CD4-positive, alpha-beta T cell treated with Interleukin-6 at 100 ng/mL for 8 hours (primary cell): ENCODE measurements around the gene PHF11.
"Not testable (repeated sequence)": the region's sequence is repeated elsewhere in the genome, so short reads cannot be mapped to it uniquely, and the experiment has no call there.

Experiments
- DNase-seq: peaks from one replicate; pipeline ENCODE4 v3.0.0-alpha.2; 2020; ENCODE audit warnings: mixed read lengths, low spot score

Gene PHF11

GRCh38 chr13:49546561-49546960 is 50.8 kb downstream of the PHF11 start:
- no peak for DNase-seq

GRCh38 chr13:49549289-49549688 is 53.5 kb downstream of the PHF11 start:
- DNase-seq, result no peak

- no peak for DNase-seq
These were observed 55.3 kb downstream of the PHF11 start for GRCh38 chr13:49550942-49551644.

- DNase-seq, result no peak
These were observed 58.1 kb downstream of the PHF11 start for GRCh38 chr13:49553888-49554287.

GRCh38 chr13:49554387-49554786 is 58.6 kb downstream of the PHF11 start:
- no peak for DNase-seq

DNA sequence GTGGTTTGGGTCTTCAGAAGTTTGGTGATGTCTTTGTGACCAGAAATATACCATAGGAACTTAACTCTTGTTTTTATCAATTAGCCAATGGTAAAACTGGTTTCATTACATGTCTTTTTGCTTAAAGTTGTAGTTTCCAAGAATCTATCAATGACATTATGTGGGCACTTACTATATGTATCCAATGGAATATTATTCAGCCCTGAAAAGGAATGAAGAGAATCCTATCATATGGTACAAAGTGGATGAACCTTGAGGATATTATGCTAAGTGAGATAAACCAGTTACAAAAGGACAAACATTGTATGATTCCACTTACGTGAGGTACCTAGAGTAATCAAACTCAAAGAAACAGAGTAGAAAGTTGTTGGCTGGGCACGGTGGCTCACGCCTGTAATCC is 63.3 kb downstream of the PHF11 start:
- DNase-seq, result no peak

DNA sequence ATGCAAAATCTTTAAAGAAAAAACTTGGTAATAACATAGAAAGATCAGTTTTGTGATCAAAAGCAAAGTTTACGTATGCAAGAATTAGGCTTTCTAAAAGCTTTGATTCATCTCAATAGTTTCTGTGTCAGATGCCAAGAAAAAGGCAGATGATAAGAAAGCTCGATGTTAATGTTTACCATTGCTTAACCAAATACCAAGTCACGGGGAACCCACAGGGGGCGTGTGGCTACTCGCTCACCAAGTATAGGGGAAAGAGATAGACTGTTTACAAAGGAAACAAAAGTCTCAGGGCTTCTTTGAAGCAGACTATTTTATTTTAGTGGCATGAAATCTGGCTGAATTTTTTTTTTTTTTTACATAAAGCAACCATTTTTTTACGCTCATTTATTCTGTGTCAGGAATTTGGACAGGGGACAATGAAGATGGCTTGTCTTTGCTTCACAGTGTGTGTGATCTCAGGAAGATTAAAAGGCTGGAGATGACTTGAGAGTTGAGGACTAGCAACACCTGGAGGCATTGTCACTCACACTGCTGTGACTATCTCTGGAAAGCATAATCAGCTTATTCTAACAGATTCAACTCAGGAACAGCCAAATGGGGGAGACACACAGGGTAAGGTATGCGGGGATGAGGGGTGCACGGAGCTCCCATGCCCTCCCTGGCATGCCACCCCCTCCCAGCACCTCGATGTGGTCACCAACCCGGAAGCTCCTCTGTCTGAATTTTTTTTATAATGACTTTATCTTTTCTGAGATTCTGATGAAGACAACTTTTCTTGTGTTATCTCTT is 64.7 kb downstream of the PHF11 start:
- no peak for DNase-seq

DNA sequence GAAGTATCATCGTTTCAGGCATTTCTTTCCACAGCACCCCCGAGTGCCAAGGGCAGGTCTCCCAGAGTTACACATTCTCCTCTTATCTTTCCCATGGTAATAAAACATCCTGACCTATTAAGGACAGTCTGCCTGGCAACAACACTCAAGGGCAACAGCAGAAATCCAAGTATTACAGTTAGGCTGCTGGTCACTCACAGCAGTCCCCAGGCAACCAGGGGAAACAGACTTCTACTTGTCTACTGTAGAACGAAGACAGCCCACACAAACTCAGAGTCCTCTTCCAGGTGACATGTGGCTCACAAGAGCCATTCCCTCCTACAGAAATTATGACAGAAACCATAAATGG is 65.3 kb downstream of the PHF11 start:
- no peak for DNase-seq

- no peak for DNase-seq
These were observed 67.8 kb downstream of the PHF11 start for GRCh38 chr13:49563516-49563915.

GRCh38 chr13:49565461-49565860 is 69.7 kb downstream of the PHF11 start:
- DNase-seq, result not testable (repeated sequence)

DNA sequence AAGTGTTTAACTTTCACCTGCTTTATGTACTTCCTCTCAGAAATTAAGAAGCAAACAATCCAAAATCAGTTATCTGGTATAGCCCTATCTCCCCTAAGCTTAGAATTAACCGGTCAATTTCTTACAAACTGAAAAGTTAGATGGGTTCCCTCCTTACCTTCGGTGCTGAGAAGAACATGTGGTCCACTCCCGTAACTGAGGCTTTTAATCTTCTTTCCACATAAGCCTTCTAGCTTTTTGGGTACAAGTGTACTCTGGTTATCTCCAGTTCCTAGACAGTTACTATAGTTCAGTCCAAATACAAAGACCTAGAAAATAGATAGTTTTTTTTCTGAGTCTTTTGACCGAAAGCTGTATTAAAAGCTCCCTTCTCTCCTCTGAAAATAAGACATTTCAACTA is 70.7 kb downstream of the PHF11 start:
- DNase-seq, result no peak

DNA sequence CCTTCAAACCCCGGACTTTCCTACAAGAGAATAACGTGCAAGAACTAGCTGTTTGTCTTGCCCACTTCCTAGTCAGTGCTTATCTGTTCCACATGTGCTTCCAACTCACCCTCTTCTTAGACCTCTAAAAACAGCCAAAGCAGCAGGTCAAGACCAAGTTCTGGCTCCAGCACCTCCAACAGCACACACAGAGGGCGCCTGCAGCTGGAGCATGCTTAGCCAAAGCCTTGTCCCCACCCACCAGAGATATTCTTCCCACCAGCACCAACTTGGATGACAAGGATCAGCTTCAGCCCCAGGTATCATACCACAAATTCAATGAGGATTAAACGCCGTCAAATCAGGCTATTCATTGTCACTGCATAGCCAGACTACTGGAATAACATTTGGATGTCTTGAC is 71.7 kb downstream of the PHF11 start:
- DNase-seq, result no peak

GRCh38 chr13:49569993-49570689 is 74.4 kb downstream of the PHF11 start:
- peak; percentile 28 for DNase-seq

GRCh38 chr13:49571299-49572240 is 75.8 kb downstream of the PHF11 start:
- no peak for DNase-seq
